OCI-LY1 (cell line): Measurements from ENCODE around the gene MTF2.

Experiments
- H2AFZ ChIP-seq: fragments of 200-600 bp; sonication (generic), shearing (Covaris generic); 2 replicates; pipeline ENCODE4 v1.6.0; 2014; ENCODE audit warnings: antibody characterized with exemption, mild to moderate bottlenecking, low read length
- H3F3A ChIP-seq: fragments of 200-600 bp; sonication (generic), shearing (Covaris generic); 2 replicates; pipeline ENCODE4 v1.6.0; 2014; ENCODE audit warnings: mild to moderate bottlenecking, antibody characterized with exemption, low read length, moderate library complexity; ENCODE audit not compliant: insufficient read depth
- H3K27ac ChIP-seq: fragments of 200-600 bp; sonication (generic); 2 replicates; pipeline ENCODE4 v1.5.1; 2014; ENCODE audit warnings: low read length, mixed run types, mild to moderate bottlenecking, low read depth; ENCODE audit not compliant: poor library complexity, severe bottlenecking
- H3K27me3 ChIP-seq: fragments of 200-600 bp; sonication (generic); 2 replicates; pipeline ENCODE4 v1.6.0; 2014; ENCODE audit warnings: antibody characterized with exemption, mild to moderate bottlenecking, low read length, moderate library complexity; ENCODE audit not compliant: insufficient read depth
- H3K36me3 ChIP-seq: fragments of 200-600 bp; sonication (generic); 2 replicates; pipeline ENCODE4 v1.6.1; 2014; ENCODE audit warnings: mild to moderate bottlenecking, antibody characterized with exemption, low read length, moderate library complexity, mixed read lengths; ENCODE audit not compliant: insufficient read depth
- H3K4me1 ChIP-seq: fragments of 200-600 bp; sonication (generic); 2 replicates; pipeline ENCODE4 v1.5.1; 2014; ENCODE audit warnings: mild to moderate bottlenecking, low read length, moderate library complexity; ENCODE audit not compliant: insufficient read depth, severe bottlenecking
- H3K4me2 ChIP-seq: fragments of 200-600 bp; sonication (generic), shearing (Covaris generic); 2 replicates; pipeline ENCODE4 v1.6.1; 2014; ENCODE audit warnings: low read length
- H3K4me3 ChIP-seq: fragments of 200-600 bp; sonication (generic); 2 replicates; pipeline ENCODE4 v1.5.1; 2014; ENCODE audit warnings: low read length, low read depth, mild to moderate bottlenecking, mixed read lengths; ENCODE audit not compliant: poor library complexity, severe bottlenecking
- H3K79me2 ChIP-seq: fragments of 200-600 bp; shearing (Covaris generic); 2 replicates; pipeline ENCODE4 v1.6.1; 2016; ENCODE audit warnings: mixed run types, low read length, mixed read lengths; ENCODE audit not compliant: insufficient read depth
- H3K9ac ChIP-seq: fragments of 200-600 bp; sonication (generic), shearing (Covaris generic); 2 replicates; pipeline ENCODE4 v1.6.1; 2014; ENCODE audit warnings: mild to moderate bottlenecking, low read length, mixed read lengths
- H3K9me2 ChIP-seq: fragments of 200-600 bp; sonication (generic), shearing (Covaris generic); 2 replicates; pipeline ENCODE4 v1.6.1; 2014; ENCODE audit warnings: low read depth, mild to moderate bottlenecking, low read length, mixed read lengths
- H3K9me3 ChIP-seq: fragments of 200-600 bp; shearing (Covaris generic); 2 replicates; pipeline ENCODE4 v1.6.1; 2014; ENCODE audit warnings: low read length, mixed read lengths
- H4K20me1 ChIP-seq: fragments of 200-600 bp; sonication (generic), shearing (Covaris generic); 2 replicates; pipeline ENCODE4 v1.6.0; 2016; ENCODE audit warnings: mild to moderate bottlenecking, low read length; ENCODE audit not compliant: insufficient read depth
- CTCF ChIP-seq: fragments of 200-600 bp; sonication (generic), shearing (Covaris generic); IDR thresholded peaks from 2 replicates; pipeline ENCODE4 v1.5.1; 2017; ENCODE audit warnings: mild to moderate bottlenecking, antibody characterized with exemption, low read length, moderate library complexity, mixed read lengths
- EZH2 ChIP-seq: fragments of 200-600 bp; sonication (generic), shearing (Covaris generic); IDR thresholded peaks from 2 replicates; pipeline ENCODE4 v1.8.0; 2017; ENCODE audit warnings: borderline replicate concordance, mixed run types, mild to moderate bottlenecking, antibody characterized with exemption, low read length, moderate library complexity, mixed read lengths

MTF2 gene

GRCh38 chr1:93047618-93048017, 31.5 kb upstream of the MTF2 start:
- no peak overlapping the region for H3K4me3 ChIP-seq
- no peaks in the 10 kb centered on the region for H3K27me3 ChIP-seq
- peak overlapping the region; percentile 41 for H3K27ac ChIP-seq
- no peaks in the 10 kb centered on the region for H3F3A ChIP-seq
- no peaks in the 10 kb centered on the region for H3K79me2 ChIP-seq
- H3K4me1 ChIP-seq, result peaks cover 24% of the 10 kb centered on the region
- H4K20me1 ChIP-seq, result no peaks in the 10 kb centered on the region
- no peak overlapping the region for H3K4me2 ChIP-seq
- H3K9me3 ChIP-seq, result no peaks in the 10 kb centered on the region
- no peak overlapping the region for H3K9ac ChIP-seq
- H2AFZ ChIP-seq, result peak overlapping the region; percentile 66; the same call in 1 of the 2 replicates
- no peaks in the 10 kb centered on the region for H3K36me3 ChIP-seq
- H3K9me2 ChIP-seq, result no peaks in the 10 kb centered on the region
- TF ChIP-seq EZH2 (no peak), CTCF (no peak)

GRCh38 chr1:93051961-93052360, 27.1 kb upstream of the MTF2 start:
- Histone ChIP-seq H3K4me1 (peaks cover 34% of the 10 kb centered on the region), H3K4me3 (no peak overlapping the region), H3F3A (no peaks in the 10 kb centered on the region), H3K4me2 (no peak overlapping the region), H3K27me3 (no peaks in the 10 kb centered on the region), H3K9me3 (no peaks in the 10 kb centered on the region), H4K20me1 (no peaks in the 10 kb centered on the region), H3K9me2 (no peaks in the 10 kb centered on the region), H3K79me2 (no peaks in the 10 kb centered on the region), H3K36me3 (no peaks in the 10 kb centered on the region), H3K27ac (no peak overlapping the region), H2AFZ (no peak overlapping the region), H3K9ac (no peak overlapping the region)
- TF ChIP-seq EZH2 (no peak), CTCF (no peak)

GRCh38 chr1:93056214-93056613, 22.9 kb upstream of the MTF2 start:
- H4K20me1 ChIP-seq, result no peaks in the 10 kb centered on the region
- H3K9me3 ChIP-seq, result no peaks in the 10 kb centered on the region

More at GRCh38 chr1:93056214-93056613, 22.9 kb upstream of the MTF2 start:
- Histone ChIP-seq H3K36me3 (no peaks in the 10 kb centered on the region), H2AFZ (no peak overlapping the region), H3K4me1 (peaks cover 37% of the 10 kb centered on the region), H3K9ac (no peak overlapping the region), H3K9me2 (no peaks in the 10 kb centered on the region), H3K27ac (no peak overlapping the region), H3K4me3 (no peak overlapping the region), H3F3A (no peaks in the 10 kb centered on the region), H3K4me2 (no peak overlapping the region), H3K27me3 (no peaks in the 10 kb centered on the region), H3K79me2 (no peaks in the 10 kb centered on the region)
- TF ChIP-seq EZH2 (no peak), CTCF (no peak)
